HEK293 (cell line): ENCODE measurements around the gene SP140L.

ENCODE experiments used
- CTCF ChIA-PET: fragments of 350-600 bp; formaldehyde crosslinking; extraction: SDS; loops from one replicate; lab custom pipeline; 2021; ENCODE audit warnings: antibody characterized with exemption; lab: Yijun Ruan, JAX
- POLR2A ChIA-PET: fragments of 300-600 bp; formaldehyde crosslinking; extraction: SDS; loops from one replicate; lab custom pipeline; 2020; ENCODE audit warnings: antibody characterized with exemption, inconsistent platforms; lab: Yijun Ruan, JAX
- H3K27ac ChIP-seq: fragments of 200-500 bp; sonication (Bioruptor generic); 2 replicates; pipeline ENCODE4 v1.5.1; 2014; ENCODE audit warnings: low read depth, low read length, control low read depth, inconsistent platforms; ENCODE audit errors: extremely low read depth
- H3K36me3 ChIP-seq, 2 experiments: fragments of 200-500 bp in 1 of 2; sonication (Bioruptor generic) in 1 of 2; 1 replicate in 1 of 2; 2 replicates in 1 of 2; pipeline ENCODE4 v1.5.1; 2014 to 2017; ENCODE audit warnings: inconsistent platforms in 2 of 2, low read length in 2 of 2; ENCODE audit not compliant: control insufficient read depth in 2 of 2, insufficient read depth in 1 of 2
- H3K4me1 ChIP-seq: fragments of 200-500 bp; sonication (Bioruptor generic); 2 replicates; pipeline ENCODE4 v1.5.1; 2014; ENCODE audit warnings: mild to moderate bottlenecking, low read length, inconsistent platforms; ENCODE audit not compliant: control insufficient read depth, insufficient read depth
- H3K4me3 ChIP-seq: 2 replicates; pipeline ENCODE4 v1.5.1; 2011; ENCODE audit warnings: low read depth, mild to moderate bottlenecking, control low read depth, low read length, moderate library complexity
- H3K9me3 ChIP-seq: fragments of 200-500 bp; sonication (Bioruptor generic); 2 replicates; pipeline ENCODE4 v1.5.1; 2014; ENCODE audit warnings: low read depth, low read length, inconsistent platforms; ENCODE audit not compliant: control insufficient read depth, insufficient read depth
- CTCF ChIP-seq: fragments of 450-650 bp; formaldehyde crosslinking; IDR thresholded peaks from 2 replicates; pipeline ENCODE4 v1.5.1; 2016; ENCODE audit warnings: missing biosample characterization, missing genetic modification characterization
- FEZF1 ChIP-seq: fragments of 450-650 bp; formaldehyde crosslinking; IDR thresholded peaks from 2 replicates; pipeline ENCODE4 v1.5.1; 2016; ENCODE audit warnings: missing biosample characterization, missing genetic modification characterization
- GLI2 ChIP-seq: fragments of 450-650 bp; formaldehyde crosslinking; IDR thresholded peaks from 2 replicates; pipeline ENCODE4; 2017; ENCODE audit warnings: missing biosample characterization, missing genetic modification characterization, low read depth, borderline replicate concordance
- REPIN1 ChIP-seq: fragments of 450-650 bp; formaldehyde crosslinking; IDR thresholded peaks from 2 replicates; pipeline ENCODE4 v1.5.1; 2017; ENCODE audit warnings: missing biosample characterization, missing genetic modification characterization, low read depth
- SALL2 ChIP-seq: fragments of 450-650 bp; formaldehyde crosslinking; IDR thresholded peaks from 2 replicates; pipeline ENCODE4 v1.5.0; 2017; ENCODE audit warnings: missing biosample characterization, mild to moderate bottlenecking, missing genetic modification characterization, borderline replicate concordance
- SP7 ChIP-seq: fragments of 450-650 bp; formaldehyde crosslinking; IDR thresholded peaks from 2 replicates; pipeline ENCODE4 v1.5.1; 2016; ENCODE audit warnings: missing biosample characterization, missing genetic modification characterization
- TRIM28 ChIP-seq: IDR thresholded peaks from 2 replicates; pipeline ENCODE4 v1.6.1; 2011; ENCODE audit warnings: low read length, control low read depth, borderline replicate concordance
- ZBTB21 ChIP-seq: fragments of 450-650 bp; formaldehyde crosslinking; IDR thresholded peaks from 2 replicates; pipeline ENCODE4 v1.5.1; 2017; ENCODE audit warnings: missing biosample characterization, missing genetic modification characterization
- ZBTB48 ChIP-seq: fragments of 450-650 bp; formaldehyde crosslinking; IDR thresholded peaks from 2 replicates; pipeline ENCODE4 v1.5.1; 2016; ENCODE audit warnings: missing biosample characterization, missing genetic modification characterization
- ZFP41 ChIP-seq: fragments of 450-650 bp; formaldehyde crosslinking; IDR thresholded peaks from 2 replicates; pipeline ENCODE4 v1.5.1; 2016; ENCODE audit warnings: missing biosample characterization, missing genetic modification characterization, borderline replicate concordance
- ZNF174 ChIP-seq: fragments of 450-650 bp; formaldehyde crosslinking; IDR thresholded peaks from 2 replicates; pipeline ENCODE4 v1.5.0; 2017; ENCODE audit warnings: missing biosample characterization, mild to moderate bottlenecking, missing genetic modification characterization
- ZNF202 ChIP-seq: fragments of 450-650 bp; formaldehyde crosslinking; IDR thresholded peaks from 2 replicates; pipeline ENCODE4 v1.5.1; 2016; ENCODE audit warnings: missing biosample characterization, missing genetic modification characterization, borderline replicate concordance
- ZNF266 ChIP-seq: fragments of 450-650 bp; formaldehyde crosslinking; IDR thresholded peaks from 2 replicates; pipeline ENCODE4 v1.5.1; 2016; ENCODE audit warnings: missing biosample characterization, missing genetic modification characterization, low read depth
- ZNF530 ChIP-seq: fragments of 450-650 bp; formaldehyde crosslinking; IDR thresholded peaks from 2 replicates; pipeline ENCODE4 v1.5.1; 2016; ENCODE audit warnings: low read depth, missing biosample characterization, missing genetic modification characterization
- ZNF571 ChIP-seq: fragments of 450-650 bp; formaldehyde crosslinking; IDR thresholded peaks from 2 replicates; pipeline ENCODE4 v1.5.0; 2017; ENCODE audit warnings: missing biosample characterization, missing genetic modification characterization
- ZNF629 ChIP-seq: fragments of 450-650 bp; formaldehyde crosslinking; IDR thresholded peaks from 2 replicates; pipeline ENCODE4 v1.5.1; 2017; ENCODE audit warnings: missing biosample characterization, missing genetic modification characterization
- ZNF660 ChIP-seq: fragments of 450-650 bp; IDR thresholded peaks from 2 replicates; pipeline ENCODE4 v1.5.1; 2018; ENCODE audit warnings: missing biosample characterization, mild to moderate bottlenecking, missing genetic modification characterization
- ZNF670 ChIP-seq: fragments of 450-650 bp; formaldehyde crosslinking; IDR thresholded peaks from 2 replicates; pipeline ENCODE4 v1.5.1; 2016; ENCODE audit warnings: missing biosample characterization, missing genetic modification characterization, low read depth
- ZNF777 ChIP-seq: fragments of 450-650 bp; formaldehyde crosslinking; IDR thresholded peaks from 2 replicates; pipeline ENCODE4 v1.5.1; 2017; ENCODE audit warnings: missing biosample characterization, missing genetic modification characterization, borderline replicate concordance
- ZNF792 ChIP-seq: fragments of 450-650 bp; formaldehyde crosslinking; IDR thresholded peaks from 2 replicates; pipeline ENCODE4 v1.5.1; 2016; ENCODE audit warnings: missing biosample characterization, missing genetic modification characterization
- ZNF843 ChIP-seq: fragments of 450-650 bp; formaldehyde crosslinking; IDR thresholded peaks from 2 replicates; pipeline ENCODE4 v1.5.1; 2016; ENCODE audit warnings: missing biosample characterization, missing genetic modification characterization
- TF ChIP-seq, protein P1 (sequence below): fragments of 450-650 bp; formaldehyde crosslinking; IDR thresholded peaks from 2 replicates; pipeline ENCODE4 v1.5.1; 2016; ENCODE audit warnings: missing biosample characterization, missing genetic modification characterization, low read depth

SP140L gene

GRCh38 chr2:230305416-230306275 lies 21.3 kb upstream of the SP140L start:
- Histone ChIP-seq H3K27ac (no peak overlapping the region), H3K9me3 (no peaks in the 10 kb centered on the region), H3K4me3 (no peak overlapping the region), H3K4me1 (no peaks in the 10 kb centered on the region), H3K36me3 (no peaks in the 10 kb centered on the region)
- CTCF ChIA-PET, result no interaction called here
- TF ChIP-seq, protein P1, sequence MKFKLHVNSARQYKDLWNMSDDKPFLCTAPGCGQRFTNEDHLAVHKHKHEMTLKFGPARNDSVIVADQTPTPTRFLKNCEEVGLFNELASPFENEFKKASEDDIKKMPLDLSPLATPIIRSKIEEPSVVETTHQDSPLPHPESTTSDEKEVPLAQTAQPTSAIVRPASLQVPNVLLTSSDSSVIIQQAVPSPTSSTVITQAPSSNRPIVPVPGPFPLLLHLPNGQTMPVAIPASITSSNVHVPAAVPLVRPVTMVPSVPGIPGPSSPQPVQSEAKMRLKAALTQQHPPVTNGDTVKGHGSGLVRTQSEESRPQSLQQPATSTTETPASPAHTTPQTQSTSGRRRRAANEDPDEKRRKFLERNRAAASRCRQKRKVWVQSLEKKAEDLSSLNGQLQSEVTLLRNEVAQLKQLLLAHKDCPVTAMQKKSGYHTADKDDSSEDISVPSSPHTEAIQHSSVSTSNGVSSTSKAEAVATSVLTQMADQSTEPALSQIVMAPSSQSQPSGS, result no peak
- TF ChIP-seq ZNF660 (tag by site-specific recombination) (no peak), ZFP41 (no peak), SALL2 (tag by site-specific recombination) (no peak), ZNF571 (tag by site-specific recombination) (no peak), ZBTB21 (no peak), ZNF629 (tag by site-specific recombination) (no peak), ZNF266 (tag by site-specific recombination) (no peak), ZBTB48 (tag by site-specific recombination) (no peak), ZNF174 (tag by site-specific recombination) (no peak), ZNF530 (no peak), GLI2 (no peak), ZNF792 (tag by site-specific recombination) (no peak), CTCF (no peak), ZNF843 (tag by site-specific recombination) (no peak)
- POLR2A ChIA-PET, result no interaction called here

DNA sequence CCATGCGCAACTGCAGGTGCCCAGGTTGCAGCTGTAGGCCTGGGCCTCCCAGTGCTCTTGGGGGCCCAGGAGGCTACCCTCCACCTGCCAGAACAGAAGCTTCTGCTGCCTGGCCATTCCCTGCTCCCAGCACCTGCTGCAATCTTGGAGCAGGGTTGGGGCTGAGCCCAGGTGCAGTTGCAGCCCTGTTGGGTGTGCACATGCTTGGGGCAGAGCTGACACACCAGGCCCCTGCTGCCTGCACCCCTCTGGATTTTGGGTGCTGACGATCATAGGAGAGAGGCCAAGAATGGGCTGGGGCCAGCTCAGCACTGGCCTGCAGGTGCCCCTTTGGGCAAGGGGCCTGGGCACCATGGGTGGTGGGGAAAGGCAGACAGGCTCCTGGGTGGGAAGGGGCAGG lies 20.5 kb upstream of the SP140L start:
- TF ChIP-seq TRIM28 (no peak), FEZF1 (tag by site-specific recombination) (no peak), ZNF660 (tag by site-specific recombination) (no peak), SP7 (no peak), REPIN1 (no peak), ZNF202 (tag by site-specific recombination) (no peak), ZNF670 (tag by site-specific recombination) (no peak), ZNF777 (tag by site-specific recombination) (no peak)
- POLR2A ChIA-PET, result no interaction called here

More for the DNA sequence above, 20.5 kb upstream of the SP140L start:
- CTCF ChIA-PET, result no interaction called here
- Histone ChIP-seq H3K4me3 (no peak overlapping the region), H3K9me3 (no peaks in the 10 kb centered on the region), H3K27ac (no peak overlapping the region), H3K36me3 (no peaks in the 10 kb centered on the region), H3K4me1 (no peaks in the 10 kb centered on the region)
